ENCODE data around the gene DQX1.

DQX1 gene

GRCh38 chr2:74554820-74555531, 28.9 kb upstream of the DQX1 start:
- DNase-seq: peak; percentile 53

- DNase-seq: peak; percentile 86
Measured at GRCh38 chr2:74553892-74554819, 28.1 kb upstream of the DQX1 start, which contains the start of the genes DOK1 and LOXL3. Gene DOK1, plus strand, starts transcription at chr2:74554720. Its CDS starts 35 bp downstream, at chr2:74554755. Gene LOXL3, minus strand, starts transcription at chr2:74553942. Its CDS starts 1,308 bp downstream, at chr2:74552634.

GRCh38 chr2:74552914-74553811, 27.1 kb upstream of the DQX1 start:
- no peak for DNase-seq

GRCh38 chr2:74551942-74552913, 26.2 kb upstream of the DQX1 start:
- DNase-seq: no peak

GRCh38 chr2:74551530-74551929, 25.5 kb upstream of the DQX1 start:
- DNase-seq: no peak

- DNase-seq: no peak
Measured at GRCh38 chr2:74550231-74550630, 24.2 kb upstream of the DQX1 start.

GRCh38 chr2:74548900-74549826, 23.1 kb upstream of the DQX1 start:
- no peak for DNase-seq

GRCh38 chr2:74548285-74548899, 22.4 kb upstream of the DQX1 start:
- no peak for DNase-seq

GRCh38 chr2:74546004-74546403, 20.0 kb upstream of the DQX1 start:
- no peak for DNase-seq

- DNase-seq: peak; percentile 30
Measured at GRCh38 chr2:74544634-74545033, 18.6 kb upstream of the DQX1 start.

GRCh38 chr2:74542978-74543377, 16.9 kb upstream of the DQX1 start:
- DNase-seq: no peak

GRCh38 chr2:74540291-74540690, 14.3 kb upstream of the DQX1 start:
- no peak for DNase-seq

GRCh38 chr2:74538881-74539339, 12.9 kb upstream of the DQX1 start:
- DNase-seq: no peak

- DNase-seq: no peak
Measured at GRCh38 chr2:74537140-74537539, 11.1 kb upstream of the DQX1 start.

- DNase-seq: no peak
Measured at GRCh38 chr2:74536166-74536950, 10.3 kb upstream of the DQX1 start.

GRCh38 chr2:74535440-74535965, 9.5 kb upstream of the DQX1 start:
- DNase-seq: no peak

GRCh38 chr2:74534411-74534810, 8.4 kb upstream of the DQX1 start:
- DNase-seq: no peak

- no peak for DNase-seq
Measured at GRCh38 chr2:74533464-74533863, 7.4 kb upstream of the DQX1 start.

GRCh38 chr2:74532222-74532621, 6.2 kb upstream of the DQX1 start:
- peak; percentile 67 for DNase-seq

Measured in CD4-positive, alpha-beta T cell treated with Interleukin-10 for 1 hour (primary cell).